H9 (cell line): ENCODE results near the gene LSM2. TPM values are rescaled to one million over a fixed set of nuclear protein-coding genes. Genes with fewer than 3 reads are reported as not detected.

Source experiments
- DNase-seq: peaks from one replicate; pipeline ENCODE4 v3.0.0-alpha.2; 2017
- H2AFZ ChIP-seq: one replicate; pipeline ENCODE4 v1.6.1; 2013; ENCODE audit warnings: mild to moderate bottlenecking, low read length, control low read depth, moderate library complexity
- H2AK5ac ChIP-seq: 2 replicates; pipeline ENCODE4 v1.6.1; 2013; ENCODE audit warnings: low read length, control low read depth, mixed read lengths; ENCODE audit not compliant: insufficient read length
- H2BK120ac ChIP-seq: one replicate; pipeline ENCODE4 v1.6.1; 2013; ENCODE audit warnings: low read depth, mild to moderate bottlenecking, low read length, control low read depth, inconsistent platforms; ENCODE audit not compliant: poor library complexity, severe bottlenecking
- H2BK12ac ChIP-seq: 2 replicates; pipeline ENCODE4 v1.6.1; 2013; ENCODE audit warnings: low read length, control low read depth, mixed read lengths, low read depth; ENCODE audit not compliant: insufficient read length
- H2BK15ac ChIP-seq: 2 replicates; pipeline ENCODE4 v1.6.1; 2013; ENCODE audit warnings: low read depth, low read length, control low read depth
- H2BK20ac ChIP-seq: one replicate; pipeline ENCODE4 v1.6.1; 2013; ENCODE audit warnings: low read depth, mild to moderate bottlenecking, low read length, control low read depth, inconsistent platforms; ENCODE audit not compliant: poor library complexity, severe bottlenecking
- H2BK5ac ChIP-seq: 2 replicates; pipeline ENCODE4 v1.6.1; 2013; ENCODE audit warnings: low read length, control low read depth, mixed read lengths; ENCODE audit not compliant: insufficient read length
- H3K14ac ChIP-seq: 2 replicates; pipeline ENCODE4 v1.6.1; 2013; ENCODE audit warnings: low read length, control low read depth; ENCODE audit not compliant: insufficient read depth
- H3K18ac ChIP-seq: 2 replicates; pipeline ENCODE4 v1.6.1; 2013; ENCODE audit warnings: low read depth, mild to moderate bottlenecking, mixed read lengths, low read length, control low read depth; ENCODE audit not compliant: insufficient read length
- H3K23ac ChIP-seq: 2 replicates; pipeline ENCODE4 v1.6.1; 2013; ENCODE audit warnings: low read length, control low read depth, mixed read lengths, low read depth; ENCODE audit not compliant: insufficient read length
- H3K23me2 ChIP-seq: 2 replicates; pipeline ENCODE4 v1.6.1; 2013; ENCODE audit warnings: low read depth, mild to moderate bottlenecking, mixed read lengths, low read length, control low read depth; ENCODE audit not compliant: insufficient read length, poor library complexity, severe bottlenecking
- H3K27ac ChIP-seq: 2 replicates; pipeline ENCODE4 v1.5.1; 2013; ENCODE audit warnings: low read length, control low read depth, mixed read lengths, low read depth; ENCODE audit not compliant: insufficient read length
- H3K27me3 ChIP-seq: 2 replicates; pipeline ENCODE4 v1.6.1; 2013; ENCODE audit warnings: low read length, control low read depth, inconsistent platforms; ENCODE audit not compliant: insufficient read depth
- H3K4ac ChIP-seq: 2 replicates; pipeline ENCODE4 v1.6.1; 2013; ENCODE audit warnings: low read depth, mild to moderate bottlenecking, control low read depth, inconsistent platforms, low read length, moderate library complexity
- H3K4me1 ChIP-seq: 2 replicates; pipeline ENCODE4 v1.6.1; 2013; ENCODE audit warnings: low read length, control low read depth, inconsistent platforms; ENCODE audit not compliant: insufficient read depth
- H3K4me2 ChIP-seq: 2 replicates; pipeline ENCODE4 v1.6.1; 2013; ENCODE audit warnings: low read length, control low read depth, mixed read lengths; ENCODE audit not compliant: insufficient read length, insufficient read depth
- H3K56ac ChIP-seq: 2 replicates; pipeline ENCODE4 v1.6.1; 2013; ENCODE audit warnings: low read depth, mild to moderate bottlenecking, mixed read lengths, low read length, control low read depth; ENCODE audit not compliant: insufficient read length
- H3K79me1 ChIP-seq: 2 replicates; pipeline ENCODE4 v1.6.1; 2013; ENCODE audit warnings: low read depth, mild to moderate bottlenecking, moderate library complexity, low read length, control low read depth, inconsistent platforms; ENCODE audit not compliant: insufficient read depth, poor library complexity, severe bottlenecking
- H3K79me2 ChIP-seq: 2 replicates; pipeline ENCODE4 v1.6.1; 2013; ENCODE audit warnings: low read length, control low read depth, inconsistent platforms; ENCODE audit not compliant: insufficient read depth
- H3K9ac ChIP-seq: 2 replicates; pipeline ENCODE4 v1.6.1; 2013; ENCODE audit warnings: low read length, control low read depth, mixed read lengths; ENCODE audit not compliant: insufficient read length; ENCODE audit errors: extremely low read depth
- H3K9me3 ChIP-seq: one replicate; pipeline ENCODE4 v1.6.1; 2013; ENCODE audit warnings: low read depth, low read length, inconsistent platforms; ENCODE audit not compliant: control insufficient read depth
- H3T11ph ChIP-seq: one replicate; pipeline ENCODE4 v1.6.1; 2013; ENCODE audit warnings: mild to moderate bottlenecking, low read length, control low read depth, inconsistent platforms
- H4K20me1 ChIP-seq: one replicate; pipeline ENCODE4 v1.6.1; 2013; ENCODE audit not compliant: control insufficient read depth, insufficient read length, insufficient read depth
- H4K5ac ChIP-seq: 2 replicates; pipeline ENCODE4 v1.6.1; 2013; ENCODE audit warnings: low read depth, mild to moderate bottlenecking, mixed read lengths, low read length, control low read depth; ENCODE audit not compliant: insufficient read length
- H4K8ac ChIP-seq: replicated peaks from 2 replicates; pipeline ENCODE4 v1.6.1; 2013; ENCODE audit warnings: low read length, control low read depth, mixed read lengths, low read depth; ENCODE audit not compliant: insufficient read length
- H4K91ac ChIP-seq: 2 replicates; pipeline ENCODE4 v1.6.1; 2013; ENCODE audit warnings: low read depth, mild to moderate bottlenecking, moderate library complexity, mixed read lengths, low read length, control low read depth; ENCODE audit not compliant: insufficient read length
- H3K27ac Mint-ChIP-seq, 3 experiments: 2 replicates in 2 of 3; 3 replicates in 1 of 3; pipeline ENCODE4 v1.8.0; 2020 to 2021; ENCODE audit warnings: mixed read lengths in 3 of 3, mild to moderate bottlenecking in 1 of 3, moderate library complexity in 1 of 3
- H3K27me3 Mint-ChIP-seq: 2 replicates; pipeline ENCODE4 v1.8.0; 2021; ENCODE audit warnings: low read depth, mild to moderate bottlenecking, moderate library complexity, mixed read lengths
- H3K36me3 Mint-ChIP-seq, 3 experiments: 2 replicates in 2 of 3; 3 replicates in 1 of 3; pipeline ENCODE4 v1.8.0; 2020 to 2021; ENCODE audit warnings: low read depth in 3 of 3, mixed read lengths in 3 of 3; ENCODE audit not compliant: insufficient read depth in 1 of 3
- H3K4me1 Mint-ChIP-seq, 2 experiments: 2 replicates each; pipeline ENCODE4 v1.8.0; 2020; ENCODE audit warnings: mixed read lengths in 2 of 2
- H3K4me3 Mint-ChIP-seq, 2 experiments: 2 replicates in 1 of 2; 3 replicates in 1 of 2; pipeline ENCODE4 v1.8.0; 2020 to 2021; ENCODE audit warnings: mild to moderate bottlenecking in 2 of 2, mixed read lengths in 2 of 2, moderate library complexity in 1 of 2
- H3K9me3 Mint-ChIP-seq, 2 experiments: 2 replicates in 1 of 2; 3 replicates in 1 of 2; pipeline ENCODE4 v1.8.0; 2020; ENCODE audit warnings: mild to moderate bottlenecking in 2 of 2, mixed read lengths in 2 of 2, moderate library complexity in 1 of 2
- CTCF ChIP-seq: fragments of 200-600 bp; sonication (generic); conservative IDR thresholded peaks from 3 replicates; pipeline ENCODE4 v1.8.0; 2021; ENCODE audit warnings: antibody characterized with exemption, mild to moderate bottlenecking
- WGBS: extraction: QIAGEN DNeasy Blood & Tissue Kit; methylation state at CpG from one replicate; pipeline ENCODE4 v1.1.7; 2013; ENCODE audit warnings: missing lambda C conversion rate, low lambda C conversion rate, mixed read lengths; ENCODE audit not compliant: insufficient read length; ENCODE audit errors: extremely low coverage; 5-methylcytosine and 5-hydroxymethylcytosine counted together
- total RNA-seq: library from RNA; stranded (reverse); gene quantifications from 2 replicates; pipeline ENCODE4 v1.2.1, GENCODE V29; 2021

LSM2 gene
- total RNA-seq, 1 experiment from 2014 or later = 123 TPM

- H2BK5ac ChIP-seq = no peak overlapping the region
- no peak overlapping the region for H3K27ac ChIP-seq
- no peaks in the 10 kb centered on the region for H3K79me2 ChIP-seq
- Mint-ChIP-seq H3K36me3 (peaks cover 13 to 49% (median 34%) of the 10 kb centered on the region in 3 experiments), H3K27me3 (no peaks in the 10 kb centered on the region; the same call in 1 of the 2 replicates), H3K4me3 (no peak overlapping the region), H3K4me1 (peaks cover 19 to 23% of the 10 kb centered on the region in 2 experiments), H3K9me3 (no peaks in the 10 kb centered on the region), H3K27ac (no peak overlapping the region)
- H4K91ac ChIP-seq = no peak overlapping the region
- no peaks in the 10 kb centered on the region for H3K27me3 ChIP-seq
- no peak overlapping the region for H4K5ac ChIP-seq
- no peak overlapping the region for H2AK5ac ChIP-seq
- no peak overlapping the region for H3K4me2 ChIP-seq
- H3K9me3 ChIP-seq = no peaks in the 10 kb centered on the region
- H2BK20ac ChIP-seq = no peak overlapping the region
- H4K8ac ChIP-seq = no peak overlapping the region
- no peak overlapping the region for H3K14ac ChIP-seq
- H2BK120ac ChIP-seq = no peak overlapping the region
- H3K23me2 ChIP-seq = no peaks in the 10 kb centered on the region
- no peak overlapping the region for H3T11ph ChIP-seq
- H3K4me1 ChIP-seq = no peaks in the 10 kb centered on the region
- H4K20me1 ChIP-seq = no peaks in the 10 kb centered on the region
- no peak overlapping the region for H3K18ac ChIP-seq
- DNase-seq = no peak
- H2AFZ ChIP-seq = no peak overlapping the region
- no peak overlapping the region for H3K4ac ChIP-seq
- WGBS = no CpG with 5 or more reads among the region's 8 CpGs
- no peak overlapping the region for H3K56ac ChIP-seq
- H3K79me1 ChIP-seq = no peaks in the 10 kb centered on the region
- H3K23ac ChIP-seq = no peak overlapping the region
- H3K9ac ChIP-seq = no peak overlapping the region
- no peak overlapping the region for H2BK15ac ChIP-seq
- no peak for TF ChIP-seq CTCF
- H2BK12ac ChIP-seq = no peak overlapping the region
Measured at GRCh38 chr6:31761343-31761742, 45.4 kb downstream of the LSM2 start.
